OCI-LY7 (cell line): ENCODE results near the gene SLC25A45.

ENCODE experiments used
- EZH2phosphoT487 ChIP-seq: fragments of 200-600 bp; sonication (generic); IDR thresholded peaks from 2 replicates; pipeline ENCODE4 v1.6.1; 2018; ENCODE audit warnings: low read depth, borderline replicate concordance, mild to moderate bottlenecking, mixed run types, antibody characterized with exemption, low read length, moderate library complexity, mixed read lengths
- TF ChIP-seq, protein P1 (sequence below): fragments of 200-600 bp; sonication (generic); conservative IDR thresholded peaks from 2 replicates; pipeline ENCODE4 v1.5.1; 2014; ENCODE audit warnings: mild to moderate bottlenecking, antibody characterized with exemption, low read length, moderate library complexity, mixed read lengths

DNA sequence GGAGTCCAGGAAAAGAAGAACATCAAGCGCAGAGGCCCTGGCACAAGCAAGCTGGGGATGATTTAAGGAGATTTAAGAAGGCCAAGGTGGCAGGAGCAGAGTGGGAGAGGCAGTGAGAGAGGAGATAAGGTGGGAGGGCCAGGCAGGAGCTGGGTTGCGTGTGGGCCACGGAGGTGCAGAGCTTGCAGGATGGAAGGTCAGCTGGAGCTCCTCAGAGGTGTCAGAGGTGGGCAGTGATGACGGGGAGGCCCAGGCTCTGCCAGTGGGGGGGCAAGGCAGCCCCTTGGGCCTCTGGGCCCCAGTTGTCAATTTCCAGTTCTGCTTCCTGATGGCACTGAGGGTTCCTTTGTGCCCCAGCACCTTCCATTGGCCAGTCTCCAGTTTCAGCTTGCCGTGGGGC, 10.5 kb upstream of the SLC25A45 start:
- TF ChIP-seq, protein P1, sequence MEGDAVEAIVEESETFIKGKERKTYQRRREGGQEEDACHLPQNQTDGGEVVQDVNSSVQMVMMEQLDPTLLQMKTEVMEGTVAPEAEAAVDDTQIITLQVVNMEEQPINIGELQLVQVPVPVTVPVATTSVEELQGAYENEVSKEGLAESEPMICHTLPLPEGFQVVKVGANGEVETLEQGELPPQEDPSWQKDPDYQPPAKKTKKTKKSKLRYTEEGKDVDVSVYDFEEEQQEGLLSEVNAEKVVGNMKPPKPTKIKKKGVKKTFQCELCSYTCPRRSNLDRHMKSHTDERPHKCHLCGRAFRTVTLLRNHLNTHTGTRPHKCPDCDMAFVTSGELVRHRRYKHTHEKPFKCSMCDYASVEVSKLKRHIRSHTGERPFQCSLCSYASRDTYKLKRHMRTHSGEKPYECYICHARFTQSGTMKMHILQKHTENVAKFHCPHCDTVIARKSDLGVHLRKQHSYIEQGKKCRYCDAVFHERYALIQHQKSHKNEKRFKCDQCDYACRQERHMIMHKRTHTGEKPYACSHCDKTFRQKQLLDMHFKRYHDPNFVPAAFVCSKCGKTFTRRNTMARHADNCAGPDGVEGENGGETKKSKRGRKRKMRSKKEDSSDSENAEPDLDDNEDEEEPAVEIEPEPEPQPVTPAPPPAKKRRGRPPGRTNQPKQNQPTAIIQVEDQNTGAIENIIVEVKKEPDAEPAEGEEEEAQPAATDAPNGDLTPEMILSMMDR: no peak
- TF ChIP-seq EZH2phosphoT487: no peak
